ENCODE results near the gene TMEM165.

DNA sequence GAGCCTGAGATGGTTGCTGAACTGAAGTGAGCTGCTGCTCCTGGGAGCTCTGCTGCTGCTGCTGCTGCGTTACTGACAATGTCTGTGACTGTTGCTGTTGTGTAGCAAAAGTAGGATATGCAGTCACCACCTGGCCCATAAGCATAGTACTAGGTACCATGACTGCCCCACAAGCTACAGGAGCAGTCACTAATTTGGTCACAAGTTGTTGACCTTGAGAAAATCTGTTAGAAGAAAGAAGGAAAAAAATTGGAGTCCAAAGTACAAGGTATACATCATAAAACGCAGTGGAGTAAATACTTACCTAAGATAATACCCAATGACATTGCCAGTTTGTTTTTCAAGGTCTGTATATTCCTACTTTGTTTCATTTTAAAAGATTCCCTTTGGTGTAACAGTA lies 42.6 kb downstream of the TMEM165 start:
- TF ChIP-seq CTCF (IDR thresholded peaks at IDR 0.05 in 8 of 11, conservative IDR thresholded peaks at IDR 0.05 in 3 of 11) (no peak), POLR2A (IDR thresholded peaks at IDR 0.05) (no peak), POLR2AphosphoS5 (IDR thresholded peaks at IDR 0.05) (no peak)

Data from spleen (tissue), 7 donors.